GM21825 (cell line): Measurements from ENCODE around the gene RIPOR3.

Source experiments
- ATAC-seq: cut with Tn5 transposase; IDR thresholded peaks from one replicate; pipeline ENCODE4 v1.9.1; 2021; ENCODE audit warnings: mild to moderate bottlenecking, moderate library complexity; ENCODE audit not compliant: unreplicated experiment

Gene RIPOR3, protein sequence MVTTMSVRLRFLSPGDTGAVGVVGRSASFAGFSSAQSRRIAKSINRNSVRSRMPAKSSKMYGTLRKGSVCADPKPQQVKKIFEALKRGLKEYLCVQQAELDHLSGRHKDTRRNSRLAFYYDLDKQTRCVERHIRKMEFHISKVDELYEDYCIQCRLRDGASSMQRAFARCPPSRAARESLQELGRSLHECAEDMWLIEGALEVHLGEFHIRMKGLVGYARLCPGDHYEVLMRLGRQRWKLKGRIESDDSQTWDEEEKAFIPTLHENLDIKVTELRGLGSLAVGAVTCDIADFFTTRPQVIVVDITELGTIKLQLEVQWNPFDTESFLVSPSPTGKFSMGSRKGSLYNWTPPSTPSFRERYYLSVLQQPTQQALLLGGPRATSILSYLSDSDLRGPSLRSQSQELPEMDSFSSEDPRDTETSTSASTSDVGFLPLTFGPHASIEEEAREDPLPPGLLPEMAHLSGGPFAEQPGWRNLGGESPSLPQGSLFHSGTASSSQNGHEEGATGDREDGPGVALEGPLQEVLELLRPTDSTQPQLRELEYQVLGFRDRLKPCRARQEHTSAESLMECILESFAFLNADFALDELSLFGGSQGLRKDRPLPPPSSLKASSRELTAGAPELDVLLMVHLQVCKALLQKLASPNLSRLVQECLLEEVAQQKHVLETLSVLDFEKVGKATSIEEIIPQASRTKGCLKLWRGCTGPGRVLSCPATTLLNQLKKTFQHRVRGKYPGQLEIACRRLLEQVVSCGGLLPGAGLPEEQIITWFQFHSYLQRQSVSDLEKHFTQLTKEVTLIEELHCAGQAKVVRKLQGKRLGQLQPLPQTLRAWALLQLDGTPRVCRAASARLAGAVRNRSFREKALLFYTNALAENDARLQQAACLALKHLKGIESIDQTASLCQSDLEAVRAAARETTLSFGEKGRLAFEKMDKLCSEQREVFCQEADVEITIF

DNA sequence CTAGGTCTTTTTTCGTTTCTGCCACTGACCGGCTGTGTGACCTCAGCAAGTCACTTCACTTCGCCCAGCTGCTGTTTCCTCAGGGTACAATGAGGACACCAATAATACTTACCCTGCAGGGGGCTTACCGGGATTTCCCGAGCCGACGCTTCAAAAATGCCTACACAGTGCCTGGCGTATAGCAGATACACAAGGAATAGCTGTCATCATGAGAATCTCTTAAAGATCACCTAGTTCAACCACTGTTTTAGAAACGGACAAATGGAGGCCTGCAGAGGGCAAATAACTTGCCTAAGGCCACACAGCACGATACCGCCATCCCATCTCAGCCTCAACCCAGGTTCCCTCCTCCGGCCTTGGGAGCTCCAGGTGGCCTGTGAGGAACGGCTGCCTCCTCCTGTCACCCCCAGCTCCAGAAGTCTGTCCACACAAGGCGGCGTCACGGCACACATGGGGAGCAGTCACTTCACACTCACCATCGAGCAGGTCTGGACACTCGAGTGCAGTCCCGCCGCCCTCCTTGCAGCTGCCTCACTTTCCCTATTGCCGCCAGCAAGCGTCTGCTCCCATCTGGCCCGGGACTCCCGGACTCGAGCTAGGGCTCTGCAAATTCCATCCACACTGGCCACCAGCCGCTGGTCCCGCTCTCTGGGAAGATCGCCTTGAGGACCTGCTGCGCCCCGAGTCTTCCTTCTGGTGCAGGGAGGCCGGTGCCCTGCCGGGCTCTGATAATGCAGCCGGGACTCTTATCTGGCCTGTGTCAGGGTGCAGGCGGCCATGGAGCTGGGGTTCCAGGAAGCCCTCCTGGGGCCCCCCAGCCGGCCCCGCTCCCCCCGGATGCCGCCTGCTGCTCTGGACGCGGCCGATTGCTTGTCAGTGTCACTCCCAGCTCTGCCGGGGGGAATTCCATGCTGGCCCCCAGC, at the start of gene RIPOR3:
Gene RIPOR3, minus strand, starts transcription at position 893 of the 923 bp plus-strand sequence. Its CDS starts 414 bp downstream, at position 479.
- no peak for ATAC-seq

DNA sequence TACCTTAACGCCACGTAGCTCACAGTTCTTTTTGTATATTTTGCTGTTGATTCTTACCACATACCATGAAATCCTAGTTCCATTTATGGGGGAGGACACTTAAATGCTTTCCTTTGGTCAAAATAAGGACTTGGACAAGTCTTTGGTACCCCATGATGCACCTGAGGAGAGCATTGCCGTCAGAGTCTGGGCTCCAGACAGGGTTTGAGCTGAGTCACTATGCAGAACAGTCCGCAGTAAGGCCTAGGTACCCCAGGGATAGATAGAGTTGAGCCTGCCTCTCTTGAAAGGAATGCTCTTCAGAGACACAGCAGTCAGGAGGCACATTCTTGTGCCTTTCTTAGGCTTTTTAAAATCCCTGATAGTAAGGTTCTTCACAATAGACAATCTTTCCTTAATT, 46.0 kb upstream of the RIPOR3 start:
- ATAC-seq, result no peak

DNA sequence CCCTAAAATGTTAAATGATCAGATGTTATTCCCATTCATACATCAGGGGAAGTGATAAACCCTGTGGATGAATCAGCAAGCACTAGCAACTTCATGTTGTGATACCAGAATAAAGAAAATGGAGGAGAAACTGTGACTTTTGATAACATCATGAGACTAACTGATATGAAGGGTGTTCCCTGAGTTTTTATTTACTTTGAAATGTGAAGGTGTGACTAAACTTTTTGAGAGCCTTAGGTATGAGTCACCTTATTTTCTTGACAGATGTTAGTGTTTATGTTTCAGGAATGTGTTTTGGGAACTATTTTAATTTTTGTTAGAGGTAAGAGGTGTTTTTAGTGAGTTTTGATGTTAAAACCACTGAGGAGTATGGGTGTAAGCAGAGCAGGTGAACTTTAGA, 44.5 kb upstream of the RIPOR3 start:
- no peak for ATAC-seq

DNA sequence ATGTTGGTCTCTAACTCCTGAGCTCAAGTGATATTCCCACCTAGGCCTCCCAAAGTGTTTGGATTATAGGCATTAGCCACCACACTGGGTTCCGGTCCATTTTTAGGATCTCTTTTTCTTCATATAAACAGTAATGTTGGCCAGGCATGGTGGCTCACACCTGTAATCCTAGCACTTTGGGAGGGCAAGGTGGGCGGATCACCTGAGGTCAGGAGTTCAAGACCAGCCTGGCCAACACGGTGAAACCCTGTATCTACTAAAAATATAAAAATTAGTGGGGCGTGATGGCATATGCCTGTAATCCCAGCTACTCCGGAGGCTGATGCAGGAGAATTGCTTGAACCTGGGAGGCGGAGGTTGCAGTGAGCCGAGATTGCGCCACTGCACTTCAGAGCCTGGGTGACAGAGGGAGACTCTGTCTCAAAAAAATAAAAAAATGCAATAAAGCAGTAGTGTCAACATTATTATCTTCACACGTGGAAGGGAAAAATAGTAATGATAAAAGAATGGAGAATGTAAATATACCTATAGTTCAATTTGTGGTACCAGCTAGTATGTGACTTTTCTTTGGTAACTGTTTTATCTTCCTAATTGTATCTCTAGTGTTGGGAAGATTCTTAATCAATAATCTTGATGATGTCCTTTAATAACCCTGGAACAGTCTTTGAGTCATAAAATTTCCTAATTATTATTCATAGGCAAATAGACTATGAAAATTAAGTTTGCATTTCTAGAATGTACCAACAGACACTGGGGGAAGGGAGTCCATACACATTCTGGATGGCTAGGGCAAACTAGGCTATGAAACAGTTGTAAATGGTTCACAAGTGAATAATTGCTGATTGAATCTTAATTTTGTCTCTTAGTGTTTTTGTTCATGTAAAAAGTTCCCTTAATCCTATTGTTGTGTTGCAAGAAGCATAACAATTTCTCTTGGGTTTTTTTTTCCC, 43.7 kb upstream of the RIPOR3 start:
- no peak for ATAC-seq

DNA sequence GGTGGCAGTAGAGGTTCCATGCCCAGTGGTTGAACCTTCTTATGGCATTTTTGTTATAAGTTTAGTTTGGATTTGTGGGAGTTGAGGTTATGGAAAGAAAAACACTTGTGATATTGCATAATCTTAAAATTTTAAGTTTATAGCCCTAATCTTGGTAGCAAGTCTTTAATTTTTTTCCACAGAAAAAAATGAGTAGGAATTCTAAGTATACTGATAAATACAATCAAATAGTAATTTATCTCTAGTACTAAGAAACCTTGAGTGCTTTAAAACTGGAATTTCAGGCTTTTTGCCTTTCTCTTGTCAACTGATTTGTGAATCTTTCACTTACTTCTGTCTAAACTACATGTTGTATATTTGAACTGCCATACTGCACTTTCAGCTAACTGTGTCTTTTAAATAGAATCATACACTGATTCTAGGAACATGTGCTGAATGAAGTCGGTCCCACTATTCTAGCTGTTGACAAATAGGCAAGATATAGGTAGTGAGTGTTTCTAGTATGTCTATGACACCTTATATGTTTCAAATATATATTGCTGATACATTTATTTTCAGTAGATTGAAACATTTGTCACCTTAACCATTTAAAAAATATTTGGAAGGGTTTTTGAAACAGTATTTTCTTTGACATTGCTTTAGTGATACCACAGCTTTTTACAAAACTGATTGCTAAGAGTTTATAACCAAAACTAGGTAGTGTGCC, 42.5 kb upstream of the RIPOR3 start:
- ATAC-seq, result no peak

DNA sequence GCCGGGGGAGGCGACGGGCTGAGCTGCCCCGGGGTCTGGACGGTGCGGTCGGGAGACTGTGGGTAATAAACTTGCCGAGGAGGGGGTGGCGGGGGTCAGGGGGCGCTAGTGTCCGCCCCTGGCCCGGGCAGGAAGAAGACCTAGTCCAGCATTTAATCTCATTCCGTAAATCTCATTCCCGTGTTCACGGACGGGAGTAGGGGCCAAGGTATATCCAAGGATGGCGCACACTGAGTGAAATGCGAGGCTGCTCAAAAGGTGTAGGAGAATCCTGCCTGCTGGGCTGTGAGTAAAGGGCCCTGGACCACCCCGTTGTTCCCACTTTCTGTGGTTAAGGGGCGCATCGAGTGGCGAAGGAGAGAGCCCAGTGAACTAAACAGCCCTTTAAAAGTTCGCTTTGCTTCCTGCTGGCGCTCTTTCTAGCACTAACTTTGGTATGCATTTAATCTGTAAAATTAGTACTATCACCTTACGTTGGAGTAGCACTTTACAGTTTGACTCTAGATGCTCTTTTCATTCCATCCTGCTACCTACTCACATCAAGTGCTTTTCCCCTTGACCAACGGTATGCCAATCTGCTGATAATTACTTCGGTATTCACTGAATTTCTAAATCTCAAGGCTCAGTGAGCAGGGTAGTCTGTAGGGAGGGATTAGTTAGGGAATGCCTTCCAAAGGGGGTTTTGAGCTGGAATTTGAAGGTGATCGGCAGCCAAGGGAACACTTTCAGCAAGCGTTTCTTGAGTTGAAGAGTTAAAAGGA, 40.8 kb upstream of the RIPOR3 start:
- ATAC-seq, result no peak

DNA sequence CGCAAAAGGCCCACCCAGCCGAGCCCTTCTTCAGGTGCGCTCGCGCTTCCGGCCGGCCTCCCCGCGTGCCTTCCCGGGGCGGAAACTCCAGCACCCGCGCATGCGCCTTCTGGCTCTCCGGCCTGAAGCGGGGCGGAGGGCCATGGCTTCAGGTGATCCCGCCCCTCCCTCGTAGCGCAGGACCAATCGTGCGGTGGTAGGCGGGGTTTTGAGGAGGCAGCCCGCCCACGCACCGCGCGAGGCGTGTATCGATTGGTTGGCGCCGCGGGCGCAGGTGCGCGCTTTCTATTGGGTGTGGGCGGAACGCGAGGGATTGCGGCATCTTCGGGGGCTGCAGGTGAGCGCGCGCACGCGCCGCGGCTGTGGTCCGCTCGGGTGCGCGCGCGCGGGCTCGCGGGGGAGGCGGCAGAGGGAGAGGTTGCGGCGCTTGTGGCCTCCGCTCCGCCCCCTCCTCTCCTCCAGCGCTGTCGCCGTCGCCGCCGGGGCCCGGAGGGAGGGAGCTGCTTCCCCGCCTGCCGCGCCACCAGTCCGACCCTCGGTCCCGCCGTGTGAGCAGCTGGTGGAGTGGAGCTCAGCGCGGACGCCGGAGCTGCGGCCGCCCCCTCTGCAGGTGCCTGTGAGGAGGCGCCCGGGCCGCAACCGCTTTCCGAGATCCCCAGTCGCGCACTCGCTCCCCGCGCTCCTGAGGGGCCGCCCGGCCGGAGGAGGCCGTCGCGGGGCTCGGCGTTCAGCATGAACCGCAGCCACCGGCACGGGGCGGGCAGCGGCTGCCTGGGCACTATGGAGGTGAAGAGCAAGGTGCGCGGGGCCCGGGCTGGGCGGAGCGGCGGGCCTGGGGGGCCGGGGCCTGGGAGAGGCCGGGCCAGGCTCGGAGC, 40.0 kb upstream of the RIPOR3 start, which contains the start of gene PARD6B:
Gene PARD6B, plus strand, starts transcription at position 526 of the 875 bp plus-strand sequence. Its CDS starts 207 bp downstream, at position 733.
- ATAC-seq, result peak; percentile 85

DNA sequence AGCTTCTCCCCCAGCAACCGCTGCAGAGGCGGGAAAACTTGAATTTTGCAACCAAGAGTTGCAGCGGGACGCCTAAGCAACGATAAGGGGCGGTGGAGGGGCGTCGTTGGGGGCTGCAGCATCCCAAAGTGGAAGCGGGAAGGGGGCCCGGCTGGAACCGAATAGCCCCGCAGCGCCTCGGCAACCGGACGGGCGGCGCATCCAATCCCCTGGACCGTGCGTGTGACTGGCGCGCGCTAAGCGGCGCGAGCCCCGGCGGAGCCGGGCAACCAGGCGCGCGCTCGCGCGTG, 39.4 kb upstream of the RIPOR3 start:
- ATAC-seq, result no peak

DNA sequence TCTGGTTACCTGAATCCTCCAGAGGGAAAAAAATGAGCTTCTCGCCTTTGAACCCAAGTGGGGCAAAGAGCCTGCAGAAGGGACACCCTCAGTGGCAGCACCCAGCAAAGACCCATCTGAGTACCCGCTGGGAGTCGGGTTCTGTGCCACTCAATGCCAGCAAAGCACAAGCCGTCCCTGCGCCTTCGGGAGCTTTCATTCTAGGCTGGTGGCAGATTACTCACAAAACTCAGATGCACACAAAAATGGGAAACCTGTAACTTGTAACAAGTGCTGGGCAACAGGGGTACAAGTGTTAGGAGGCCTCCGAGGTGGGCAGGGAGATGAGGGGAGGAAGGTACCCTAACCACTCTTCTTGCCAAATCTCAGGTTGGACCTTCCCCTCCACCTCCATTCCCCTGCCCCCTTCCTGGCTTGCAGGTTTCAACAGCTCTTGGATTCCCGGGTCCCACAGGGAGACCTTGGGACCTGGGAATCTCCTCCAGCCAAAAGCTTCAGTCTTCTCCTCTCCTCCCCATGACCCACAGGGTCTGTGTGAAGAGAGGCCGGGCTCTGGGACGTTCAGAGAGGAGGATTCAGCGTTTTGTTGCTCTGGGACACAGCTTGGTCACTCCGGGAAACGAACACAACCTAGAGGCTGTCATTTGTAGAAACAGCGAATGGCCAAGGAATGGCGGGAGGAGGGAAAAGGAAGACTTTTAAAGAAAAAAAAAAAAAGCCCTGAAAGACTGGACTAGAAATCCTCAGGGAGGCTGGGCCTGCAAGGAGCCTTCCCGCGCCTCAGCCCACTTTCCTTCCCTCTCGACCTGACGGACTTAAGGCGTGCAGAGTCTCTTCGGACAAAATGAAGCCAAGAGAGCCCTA, 38.8 kb upstream of the RIPOR3 start:
- no peak for ATAC-seq

DNA sequence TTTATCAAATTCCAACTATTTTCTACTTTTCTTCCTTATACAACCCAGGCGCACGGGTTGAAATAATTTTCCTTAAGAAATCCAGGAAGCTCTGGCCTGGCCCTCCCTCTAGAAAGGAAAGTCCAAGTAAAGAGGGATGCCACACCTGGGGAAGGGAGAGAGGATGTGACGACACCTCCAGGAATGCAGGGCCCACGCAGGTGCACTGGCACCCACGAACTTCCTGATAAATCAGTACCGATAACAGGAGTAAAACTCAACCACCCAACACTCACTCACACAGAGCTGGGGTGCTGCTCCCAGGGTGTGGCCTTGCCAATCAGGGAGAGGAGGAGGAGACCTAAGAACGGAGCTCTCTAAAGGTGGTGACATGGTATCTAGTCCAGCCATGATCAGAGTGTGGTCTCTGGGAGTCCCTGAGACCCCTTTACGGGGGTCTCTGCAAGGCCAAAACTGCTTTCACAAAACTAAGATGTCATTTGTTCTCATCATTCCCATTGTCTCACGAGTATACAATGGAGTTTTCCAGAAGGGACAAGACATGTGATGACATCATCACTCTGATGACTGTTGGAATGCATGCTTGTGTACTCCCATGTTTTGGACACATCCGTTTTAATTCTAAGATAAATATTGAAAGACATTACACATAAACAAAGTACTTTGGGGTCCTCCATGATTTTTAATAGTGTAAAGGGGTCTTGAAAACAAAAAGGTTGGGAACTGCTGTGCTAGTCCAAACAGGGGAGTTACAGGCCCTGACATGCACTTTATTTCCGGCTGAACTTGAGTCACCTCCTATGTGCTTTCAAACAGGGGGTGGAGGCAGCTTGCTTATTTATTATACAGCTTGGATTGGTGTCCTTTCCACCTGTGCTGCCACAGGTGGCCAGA, 37.9 kb upstream of the RIPOR3 start:
- ATAC-seq, result no peak

DNA sequence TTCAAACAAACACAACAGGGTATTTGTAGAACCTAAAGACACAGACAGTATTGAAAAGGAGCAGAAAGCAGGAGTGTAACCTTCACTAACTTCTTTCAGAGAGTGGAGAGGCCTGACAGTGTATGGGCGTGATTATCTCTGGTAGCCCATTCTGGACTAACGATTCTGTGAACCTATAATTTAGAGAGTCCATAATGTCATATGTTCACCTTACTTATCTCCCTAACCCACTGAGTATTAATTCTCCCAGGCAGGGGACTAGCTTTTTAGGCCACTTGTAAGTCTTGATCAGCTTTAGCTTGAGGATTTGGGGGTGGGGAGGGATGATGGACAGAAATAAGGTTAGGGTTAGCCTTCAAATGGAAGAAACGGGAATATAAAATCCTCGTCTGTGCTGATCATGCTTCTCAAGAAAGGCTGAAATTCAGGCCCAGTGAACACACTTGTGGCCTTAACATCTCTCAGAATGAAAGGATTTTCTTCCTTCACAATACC, 37.2 kb upstream of the RIPOR3 start:
- no peak for ATAC-seq

DNA sequence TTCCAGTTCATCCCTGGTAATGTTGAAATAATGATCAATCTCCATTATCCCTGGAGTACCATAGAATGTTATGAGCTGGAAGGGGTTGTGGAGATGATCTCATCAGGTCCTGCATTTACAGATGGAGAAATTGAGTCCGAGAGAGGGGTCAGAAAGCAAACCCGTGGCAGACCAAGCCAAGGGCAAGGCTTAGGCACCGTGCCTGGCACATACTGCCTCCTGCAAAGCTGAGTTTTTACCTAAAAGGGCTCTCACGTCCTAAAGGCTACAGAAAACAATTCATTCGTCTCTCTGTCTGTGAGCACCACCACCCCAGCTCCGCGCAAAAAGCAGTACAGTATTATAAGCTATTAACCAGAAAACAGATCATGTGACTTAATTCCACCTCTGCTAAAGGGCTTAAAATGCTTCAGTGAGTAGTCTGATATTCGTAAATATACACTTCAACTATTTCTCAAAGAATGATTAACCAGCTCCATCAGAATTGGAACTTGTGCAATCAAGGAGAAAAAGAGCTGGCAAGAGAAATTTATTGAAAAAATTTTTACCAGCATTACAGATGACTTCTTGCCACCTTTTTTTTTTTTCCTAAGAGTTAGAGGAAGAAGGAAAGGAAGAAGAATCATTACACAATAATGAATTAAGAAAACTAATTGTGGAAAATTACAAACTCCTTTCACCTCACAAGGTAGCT, 36.6 kb upstream of the RIPOR3 start:
- ATAC-seq, result no peak

DNA sequence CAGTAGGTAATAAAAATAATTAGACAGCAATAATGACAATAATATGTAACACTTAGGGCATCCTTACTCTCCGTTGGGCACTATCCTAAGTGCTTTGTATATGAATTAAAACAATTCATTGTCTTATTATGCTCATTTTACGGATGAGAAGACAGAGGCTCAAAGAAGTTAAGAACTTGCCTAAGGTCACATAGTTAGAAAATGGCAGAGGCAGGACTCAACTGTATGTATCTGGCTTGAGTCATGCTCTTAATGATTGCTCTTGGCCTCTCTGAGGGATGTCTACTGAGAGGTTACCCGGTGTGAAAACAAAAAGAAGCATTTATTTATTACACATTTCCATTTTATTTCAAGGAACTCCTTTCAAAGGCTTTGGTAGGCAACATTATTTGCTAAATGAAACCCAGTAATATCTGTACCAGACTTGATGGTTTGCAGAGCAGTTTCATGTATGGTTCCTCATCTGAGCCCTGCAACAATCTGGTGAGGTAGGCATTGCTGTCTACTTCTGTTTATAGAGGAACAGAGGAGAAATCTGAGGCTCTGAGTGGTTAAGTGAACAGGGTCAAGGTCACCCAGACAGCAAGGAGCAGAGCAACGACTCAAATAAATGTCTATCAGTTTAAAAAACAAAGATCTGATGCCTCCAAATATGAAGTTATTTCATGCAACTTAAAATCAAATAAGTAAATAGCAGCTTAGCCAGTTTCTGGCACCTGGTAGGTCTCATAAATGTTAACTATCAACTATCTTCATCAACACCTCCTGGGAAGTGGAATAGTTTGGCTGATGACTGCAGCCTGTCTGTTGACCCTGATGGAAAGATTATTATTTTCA, 35.8 kb upstream of the RIPOR3 start:
- no peak for ATAC-seq

DNA sequence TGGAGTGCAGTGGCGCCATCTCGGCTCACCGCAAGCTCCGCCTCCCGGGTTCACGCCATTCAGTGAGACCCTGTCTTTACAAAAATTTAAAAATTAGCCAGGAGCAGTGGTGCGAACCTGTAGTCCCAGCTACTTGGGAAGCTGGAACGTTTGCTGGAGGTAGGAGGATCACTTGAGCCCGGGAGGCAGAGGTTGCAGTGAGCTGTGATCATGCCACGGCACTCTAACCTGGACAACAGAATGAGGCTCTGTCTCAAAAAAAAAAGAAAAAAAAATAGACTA, 34.3 kb upstream of the RIPOR3 start:
- no peak for ATAC-seq
